Measurements from ENCODE around the gene KLHL9. TPM values are rescaled to one million over a fixed set of nuclear protein-coding genes. Genes with fewer than 3 reads are reported as not detected.

The KLHL9 gene, protein sequence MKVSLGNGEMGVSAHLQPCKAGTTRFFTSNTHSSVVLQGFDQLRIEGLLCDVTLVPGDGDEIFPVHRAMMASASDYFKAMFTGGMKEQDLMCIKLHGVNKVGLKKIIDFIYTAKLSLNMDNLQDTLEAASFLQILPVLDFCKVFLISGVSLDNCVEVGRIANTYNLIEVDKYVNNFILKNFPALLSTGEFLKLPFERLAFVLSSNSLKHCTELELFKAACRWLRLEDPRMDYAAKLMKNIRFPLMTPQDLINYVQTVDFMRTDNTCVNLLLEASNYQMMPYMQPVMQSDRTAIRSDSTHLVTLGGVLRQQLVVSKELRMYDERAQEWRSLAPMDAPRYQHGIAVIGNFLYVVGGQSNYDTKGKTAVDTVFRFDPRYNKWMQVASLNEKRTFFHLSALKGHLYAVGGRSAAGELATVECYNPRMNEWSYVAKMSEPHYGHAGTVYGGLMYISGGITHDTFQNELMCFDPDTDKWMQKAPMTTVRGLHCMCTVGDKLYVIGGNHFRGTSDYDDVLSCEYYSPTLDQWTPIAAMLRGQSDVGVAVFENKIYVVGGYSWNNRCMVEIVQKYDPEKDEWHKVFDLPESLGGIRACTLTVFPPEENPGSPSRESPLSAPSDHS
- total RNA-seq (ENCODE audit: low replicate concordance), result 25.9 and 31.9 TPM in 2 replicates

DNA sequence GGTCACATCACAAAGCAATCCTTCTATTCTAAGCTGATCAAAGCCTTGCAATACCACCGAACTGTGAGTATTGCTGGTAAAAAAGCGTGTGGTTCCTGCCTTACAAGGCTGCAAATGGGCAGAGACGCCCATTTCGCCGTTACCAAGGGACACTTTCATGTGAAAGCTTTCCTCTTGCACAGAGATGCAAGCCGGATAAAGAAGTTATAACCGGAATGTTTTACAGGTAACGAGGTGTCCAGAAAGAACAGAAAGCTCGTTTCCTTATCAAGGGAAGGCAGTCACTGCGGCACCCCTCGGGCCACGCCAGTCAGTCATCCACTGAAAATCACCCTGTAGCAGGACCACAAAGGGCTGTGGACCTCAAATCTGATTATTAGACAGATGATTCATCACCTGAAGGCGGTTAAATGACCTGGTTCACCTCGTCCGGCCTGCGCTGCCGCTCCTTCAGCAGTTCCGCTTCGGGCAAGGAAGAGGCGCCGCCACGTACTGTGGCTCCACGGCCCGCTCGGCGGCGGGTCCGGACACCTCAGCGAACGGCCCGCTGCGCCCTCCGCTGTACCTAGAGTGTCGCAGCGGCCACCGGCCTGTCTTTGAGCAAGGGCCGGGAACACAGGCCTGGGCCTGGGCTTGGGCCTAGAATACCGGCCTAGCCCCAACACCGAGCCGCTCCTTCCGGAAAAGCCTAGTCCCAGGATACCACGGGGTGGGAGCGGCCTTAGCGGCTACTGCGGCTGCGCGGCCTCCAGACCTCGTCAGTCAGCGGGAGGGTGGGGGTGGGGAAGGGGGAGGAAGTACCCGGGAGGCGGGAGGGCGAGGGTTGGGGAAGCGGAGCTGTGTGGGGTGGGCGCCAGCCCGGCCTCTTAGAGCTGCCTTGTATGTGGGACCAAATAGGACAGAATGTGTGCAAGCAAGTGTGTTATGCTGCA is at the start of gene KLHL9:
KLHL9 (minus strand) TSS at position 704 of the 932 bp plus-strand sequence; CDS start at position 159, 545 bp downstream.

DNA sequence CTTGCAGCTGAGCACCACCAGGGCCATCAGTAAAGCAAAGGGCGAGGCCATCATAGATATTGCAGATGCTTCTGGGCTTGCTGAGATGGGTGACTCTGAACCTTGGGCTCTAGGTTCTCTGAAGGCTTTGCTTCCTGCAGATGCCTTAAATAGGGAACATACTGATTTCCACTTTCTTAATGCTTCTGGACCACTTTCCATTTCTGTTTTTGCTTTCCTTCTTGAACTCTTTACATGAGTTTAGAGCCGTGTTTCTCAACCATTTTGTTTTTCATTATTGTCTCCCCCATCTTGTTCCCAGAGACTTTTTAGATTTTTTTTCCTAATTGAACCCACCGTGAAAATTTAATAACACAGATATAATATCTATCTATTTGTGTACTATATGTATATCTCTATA is 32.8 kb upstream of the KLHL9 start, which contains the start of gene IFNA13:
IFNA13 (minus strand) TSS at position 101 of the 400 bp plus-strand sequence; CDS start at position 54, 47 bp downstream.

DNA sequence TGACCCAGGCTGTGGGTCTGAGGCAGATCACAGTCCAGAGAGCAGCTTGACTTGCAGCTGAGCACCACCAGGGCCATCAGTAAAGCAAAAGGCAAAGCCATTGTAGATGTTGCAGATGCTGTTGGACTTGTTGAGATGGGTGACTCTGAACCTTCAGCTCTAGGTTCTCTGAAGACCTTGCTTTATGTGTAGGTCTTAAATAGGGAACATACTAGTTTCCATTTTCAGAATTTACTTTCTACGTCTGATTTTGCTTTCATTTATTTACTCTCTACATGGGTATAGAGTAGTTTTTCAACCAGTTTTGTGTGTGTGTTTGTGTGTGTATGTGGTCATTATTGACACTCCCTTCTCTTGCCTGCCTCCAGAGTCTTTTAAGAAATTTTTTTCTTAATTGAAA is 15.6 kb upstream of the KLHL9 start, which contains the start of gene IFNA6:
IFNA6 (minus strand) TSS at position 101 of the 400 bp plus-strand sequence; CDS start at position 101, 0 bp downstream.

DNA sequence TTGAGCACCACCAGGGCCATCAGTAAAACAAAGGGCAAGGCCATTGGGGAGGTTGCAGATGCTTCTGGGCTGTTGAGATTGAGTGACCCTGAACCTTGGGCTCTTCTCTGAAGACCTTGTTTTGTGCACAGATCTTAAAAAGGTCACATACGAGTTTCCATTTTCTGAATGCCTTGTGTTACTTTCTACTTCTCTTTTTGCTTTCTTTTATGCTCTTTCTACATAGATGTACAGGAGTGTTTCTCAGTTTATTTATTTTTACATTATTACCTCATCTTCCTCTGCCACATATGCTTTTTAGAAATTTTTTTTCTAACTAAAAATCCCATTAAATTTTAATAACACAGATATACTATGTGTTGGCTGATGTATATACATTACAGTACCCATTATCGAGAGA is 30.0 kb downstream of the KLHL9 start, which contains the start of gene IFNA5:
IFNA5 (minus strand) TSS at position 101 of the 400 bp plus-strand sequence; CDS start at position 44, 57 bp downstream.

Other genes starting within 250 kb of the KLHL9 start
- not detected in 2 replicates for gene IFNW1, start 193.6 kb downstream of the KLHL9 start, total RNA-seq (ENCODE audit: low replicate concordance)
- not detected in 2 replicates for gene IFNA21, start 168.7 kb downstream of the KLHL9 start, total RNA-seq (ENCODE audit: low replicate concordance)
- gene IFNA4, start 147.8 kb downstream of the KLHL9 start, total RNA-seq (ENCODE audit: low replicate concordance), result not detected in 2 replicates
- not detected in 2 replicates for gene IFNA7, start 133.2 kb downstream of the KLHL9 start, total RNA-seq (ENCODE audit: low replicate concordance)
- gene IFNA10, start 128.3 kb downstream of the KLHL9 start, total RNA-seq (ENCODE audit: low replicate concordance), result not detected in 2 replicates
- not detected in 2 replicates for gene IFNA16, start 118.1 kb downstream of the KLHL9 start, total RNA-seq (ENCODE audit: low replicate concordance)
- not detected in 2 replicates for gene IFNA17, start 107.2 kb downstream of the KLHL9 start, total RNA-seq (ENCODE audit: low replicate concordance)
- not detected in 2 replicates for gene IFNA14, start 95.4 kb downstream of the KLHL9 start, total RNA-seq (ENCODE audit: low replicate concordance)
- not detected in 2 replicates for gene IFNA5, start 30.1 kb downstream of the KLHL9 start, total RNA-seq (ENCODE audit: low replicate concordance)
- not detected in 2 replicates for gene IFNA6, start 15.5 kb upstream of the KLHL9 start, total RNA-seq (ENCODE audit: low replicate concordance)
- gene IFNA13, start 32.7 kb upstream of the KLHL9 start, total RNA-seq (ENCODE audit: low replicate concordance), result not detected in 2 replicates
- not detected in 2 replicates for gene IFNA2, start 50.0 kb upstream of the KLHL9 start, total RNA-seq (ENCODE audit: low replicate concordance)
- not detected in 2 replicates for gene IFNA8, start 73.7 kb upstream of the KLHL9 start, total RNA-seq (ENCODE audit: low replicate concordance)
- not detected in 2 replicates for gene IFNA1, start 105.0 kb upstream of the KLHL9 start, total RNA-seq (ENCODE audit: low replicate concordance)
- gene IFNE, start 146.9 kb upstream of the KLHL9 start, total RNA-seq (ENCODE audit: low replicate concordance), result 2.2 and 4.4 TPM in 2 replicates